ENCODE measurements around the gene CYB5RL.

CYB5RL gene

DNA sequence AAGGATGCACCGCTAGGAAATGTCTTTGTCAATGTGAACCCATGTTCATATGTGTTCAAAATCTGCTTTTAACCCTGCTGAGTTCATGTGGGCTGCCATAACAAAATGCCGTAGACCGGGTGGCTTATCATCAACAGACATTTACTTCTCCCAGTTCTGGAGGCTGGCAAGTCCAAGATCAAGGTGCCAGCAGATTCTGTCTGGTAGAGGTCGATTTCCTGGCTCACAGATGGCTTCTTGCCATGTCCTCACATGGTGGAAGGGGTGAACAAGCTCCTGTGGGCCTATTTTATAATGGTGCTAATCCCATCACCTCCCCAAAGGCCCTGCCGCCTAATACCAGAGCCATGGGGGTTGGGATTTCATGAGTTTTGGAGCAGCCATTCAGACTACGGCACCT, 42.4 kb downstream of the CYB5RL start:
- no peak for DNase-seq

DNA sequence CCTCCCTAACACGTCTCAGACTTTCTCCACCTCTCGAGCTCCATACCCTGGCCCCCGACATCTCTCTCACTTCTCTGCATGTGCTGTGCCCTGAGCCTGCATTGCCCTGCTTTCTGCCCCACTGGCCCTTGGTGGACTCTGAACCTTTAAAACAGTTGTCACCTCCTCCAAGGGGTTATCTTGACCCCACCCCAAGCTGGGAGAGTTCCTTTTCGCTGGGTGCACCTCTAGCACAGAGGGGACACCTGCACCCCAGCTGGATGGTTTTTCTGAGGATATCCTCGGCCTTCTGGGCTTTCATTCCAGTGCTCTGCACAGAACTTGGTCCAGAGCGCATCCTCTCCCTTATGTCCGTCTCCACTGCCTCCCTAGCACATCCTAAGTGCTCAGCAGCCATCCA, 42.8 kb downstream of the CYB5RL start:
- DNase-seq = no peak

DNA sequence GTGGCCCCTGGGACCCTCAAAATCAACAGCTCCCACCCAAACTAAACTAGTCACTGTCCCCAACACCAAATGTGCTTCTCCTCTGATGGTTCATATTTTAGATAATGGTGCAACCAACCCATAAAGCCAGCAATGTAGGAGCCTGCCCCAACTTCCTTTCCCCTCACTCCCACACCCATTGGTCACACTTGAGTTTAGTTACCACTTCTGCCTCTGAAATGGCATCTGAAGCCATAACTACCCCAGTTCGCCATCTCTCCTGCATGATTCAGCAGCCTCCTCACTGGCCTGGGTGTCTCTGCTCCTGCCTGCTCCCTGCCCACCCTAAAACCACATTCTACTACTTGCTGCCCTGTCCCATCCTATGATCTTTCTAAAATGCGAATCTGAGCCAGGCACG, 43.6 kb downstream of the CYB5RL start:
- no peak for DNase-seq

DNA sequence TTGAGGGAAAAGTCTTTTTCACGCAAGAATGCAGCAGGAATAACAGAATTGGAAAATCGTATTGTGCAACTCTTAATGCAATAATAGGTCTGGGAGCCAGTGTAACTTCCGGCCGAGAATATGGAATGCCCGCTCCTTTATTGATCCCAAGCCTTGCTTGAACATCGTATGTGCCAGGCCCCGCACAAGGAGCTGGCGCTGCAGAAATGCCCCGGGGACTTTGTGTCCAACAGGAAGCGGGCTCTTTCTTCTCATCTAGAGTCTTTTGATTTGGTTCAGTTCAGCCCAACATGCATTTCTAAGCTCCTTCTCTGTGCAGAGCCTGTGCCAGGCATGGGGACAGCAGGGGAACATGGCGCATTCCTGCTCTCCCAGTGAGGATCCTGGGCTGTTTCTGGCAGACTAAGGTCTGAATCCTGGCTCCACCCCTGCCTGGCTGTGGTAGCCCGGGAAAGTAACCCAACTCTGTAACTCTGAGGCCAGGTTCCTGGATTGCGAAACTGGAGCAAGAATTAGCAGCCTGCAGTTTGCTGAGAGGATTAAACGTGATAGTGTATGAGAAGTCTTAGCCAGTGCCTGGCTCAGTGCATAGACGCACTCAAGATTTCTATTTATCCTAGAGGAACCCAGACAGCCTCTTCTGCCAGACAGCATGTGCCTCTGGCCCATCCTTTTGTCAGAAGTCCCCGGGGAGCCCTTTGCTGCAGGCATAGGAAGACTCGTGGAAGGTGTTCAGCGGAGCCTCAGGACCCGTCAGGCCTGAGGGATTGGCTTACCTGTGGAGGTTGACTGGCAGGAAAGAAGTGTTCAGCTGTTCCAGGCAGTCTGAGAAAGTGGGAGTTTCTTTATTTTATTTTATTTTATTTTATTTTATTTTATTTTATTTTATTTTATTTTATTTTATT, 46.0 kb downstream of the CYB5RL start:
- no peak for DNase-seq

DNA sequence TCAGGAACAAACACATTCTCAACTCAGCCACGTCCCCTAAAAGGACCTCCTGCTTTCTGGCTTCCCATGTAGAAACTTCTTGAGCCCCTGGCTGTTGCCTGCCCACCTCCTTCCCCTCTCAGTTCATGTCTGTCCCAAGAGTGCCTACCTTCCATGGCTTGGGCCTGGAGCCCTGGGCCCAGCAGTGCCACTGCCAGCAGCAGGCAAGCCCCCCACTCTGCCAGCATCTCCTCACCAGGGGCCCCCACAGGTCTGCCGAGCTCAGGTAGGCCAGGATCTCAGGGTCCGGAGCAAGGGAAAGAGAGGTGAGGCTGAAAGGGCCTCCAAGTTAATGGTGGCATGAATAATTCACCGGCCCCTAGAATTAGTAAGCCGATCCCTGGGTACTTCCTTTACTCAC, 47.1 kb downstream of the CYB5RL start, which contains the start of gene CDCP2:
Gene CDCP2 (minus strand): TSS at position 305 of the 400 bp plus-strand sequence. CDS start 78 bp downstream, at position 227.
- DNase-seq = no peak

DNA sequence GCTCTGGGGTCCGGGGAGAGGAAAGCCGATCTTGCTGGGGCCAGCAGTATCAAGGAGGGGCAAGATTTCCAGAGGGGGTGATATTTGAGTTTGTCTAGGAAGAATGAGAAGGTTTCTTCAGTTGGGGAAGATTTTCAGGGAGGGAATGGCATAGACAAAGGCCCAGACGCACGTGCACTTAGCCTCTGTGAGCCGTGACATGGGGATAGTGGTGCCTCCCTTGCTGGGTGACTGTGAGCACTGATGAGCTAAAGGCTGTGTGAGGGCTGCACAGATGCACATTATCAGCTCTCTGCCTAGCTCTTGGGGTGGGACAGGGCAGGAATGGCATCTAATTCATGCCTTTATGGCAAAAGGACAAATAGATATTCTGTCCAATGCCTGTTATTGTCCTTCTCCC, 48.8 kb downstream of the CYB5RL start:
- no peak for DNase-seq

All from NCI-H2029 (cell line).